CD4-positive, alpha-beta T cell treated with Interferon alpha-2 for 1 hour (primary cell): ENCODE measurements around the gene GSTA3.
"Not testable (repeated sequence)": the region's sequence is repeated elsewhere in the genome, so short reads cannot be mapped to it uniquely, and the experiment has no call there.

Experiments used
- DNase-seq, 2 donors: peaks; one replicate each; pipeline ENCODE4 v3.0.0-alpha.2; 2020 to 2022

GSTA3 gene

DNA sequence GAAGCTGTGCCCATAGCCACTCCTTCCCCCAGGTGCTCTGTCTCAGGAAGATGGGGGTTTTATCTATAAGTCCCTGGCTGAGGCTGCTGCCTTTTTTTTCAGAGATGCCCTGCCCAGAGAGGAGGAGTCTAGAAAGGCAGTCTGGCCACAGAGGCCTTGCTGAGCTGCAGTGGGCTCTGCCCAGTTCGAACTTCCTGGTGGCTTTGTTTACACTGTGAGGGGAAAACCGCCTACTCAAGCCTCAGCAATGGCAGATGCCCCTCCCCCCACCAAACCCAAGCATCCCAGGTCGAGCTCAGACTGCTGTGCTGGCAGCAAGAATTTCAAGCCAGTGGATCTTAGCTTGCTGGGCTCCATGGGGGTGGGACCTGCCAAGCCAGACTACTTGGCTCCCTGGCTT is 53.4 kb downstream of the GSTA3 start:
- not testable (repeated sequence) for DNase-seq

DNA sequence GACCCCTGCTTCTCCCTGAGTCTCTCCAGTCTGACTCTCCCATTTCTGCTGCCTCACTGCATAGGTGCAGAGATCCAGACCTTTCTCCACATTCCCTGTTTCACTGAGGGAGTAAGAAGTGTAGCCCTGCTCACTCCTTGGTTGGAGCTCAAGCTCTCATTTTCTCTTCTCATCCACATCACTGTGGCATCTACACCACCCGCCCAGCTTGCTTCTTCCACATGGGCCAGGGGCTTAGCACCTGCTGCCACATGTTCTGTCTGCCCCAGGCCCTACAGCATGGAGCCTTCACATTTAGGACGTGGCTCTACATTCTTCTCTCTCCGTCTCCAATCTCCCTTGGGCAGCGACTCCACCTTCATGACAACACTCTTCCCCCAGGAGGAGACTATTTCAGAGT is 60.4 kb downstream of the GSTA3 start:
- DNase-seq, result no peak
